ENCODE results near the gene ITSN2.

GRCh38 chr2:24334245-24334633 lies 26.1 kb downstream of the ITSN2 start:
- TF ChIP-seq CTCF (IDR thresholded peaks at IDR 0.05) (no peak), POLR2A (IDR thresholded peaks at IDR 0.05) (no peak), POLR2AphosphoS5 (IDR thresholded peaks at IDR 0.05) (peak; percentile 9)
